Esophagus squamous epithelium (tissue), 4 donors: ENCODE results near the gene IDUA.

ENCODE experiments used
- CTCF ChIP-seq, 6 experiments: fragments of 450-650 bp in 4 of 6; fragments of 200-600 bp in 2 of 6; sonication (generic) in 2 of 6; IDR thresholded peaks; one replicate each; pipeline ENCODE4 v1.5.1; 2016 to 2019; ENCODE audit warnings: antibody characterized with exemption in 6 of 6, mild to moderate bottlenecking in 4 of 6, moderate library complexity in 4 of 6
- POLR2A ChIP-seq, 4 donors: fragments of 450-650 bp; IDR thresholded peaks; one replicate each; pipeline ENCODE4 v1.6.1; 2017; ENCODE audit warnings: antibody characterized with exemption in 4 of 4, mild to moderate bottlenecking in 4 of 4, moderate library complexity in 3 of 4

- TF ChIP-seq CTCF (IDR thresholded peaks at IDR 0.05) (no peak), POLR2A (IDR thresholded peaks at IDR 0.05) (no peak)
Observed at GRCh38 chr4:1021386-1022050, 34.7 kb downstream of the IDUA start.
